ENCODE data around the gene TMPRSS5. TPM values are rescaled to one million over a fixed set of nuclear protein-coding genes. Genes with fewer than 3 reads are reported as not detected.

The TMPRSS5 gene
- total and polyA plus RNA-seq, 2 of the 8 experiments (the other 6 are each of a cell fraction or from before 2014, with no cell fraction given) = 0.54 to 0.78 TPM

- no peak overlapping the region for H3K14ac ChIP-seq (ENCODE audit: insufficient read length)
- peaks cover 0 to 12% (median 5%) of the 10 kb centered on the region in 4 experiments; a peak in 5 of 7 replicates for H3K4me1 ChIP-seq (replicated peaks in 1 of 4; ENCODE audit: control insufficient read depth in 3 of 4, insufficient read depth in 4 of 4, low read length in 3 of 4)
- no peak overlapping the region for H2BK5ac ChIP-seq (ENCODE audit: low read depth, low read length)
- H2BK12ac ChIP-seq (ENCODE audit: low read depth, low read length) = no peak overlapping the region
- H3K4ac ChIP-seq (replicated peaks; ENCODE audit: insufficient read length, low read depth, low read length) = no peak overlapping the region
- H3K4me2 ChIP-seq (ENCODE audit: insufficient read depth in 1 of 2, low read depth in 2 of 2, low read length in 2 of 2) = no peak overlapping the region
- no peak overlapping the region for H2BK15ac ChIP-seq (ENCODE audit: low read length)
- H4K8ac ChIP-seq (ENCODE audit: extremely low read depth, insufficient read depth, low read length) = no peak overlapping the region
- no peak overlapping the region for H4K5ac ChIP-seq (ENCODE audit: insufficient read length, low read depth, low read length)
- no peaks in the 10 kb centered on the region; a peak in 1 of 8 replicates for H3K36me3 ChIP-seq (ENCODE audit: control insufficient read depth in 2 of 4, insufficient read depth in 4 of 4, low read length in 3 of 4)
- H3K9ac ChIP-seq (replicated peaks in 1 of 4; ENCODE audit: extremely low read depth in 1 of 4, low read depth in 3 of 4, low read length in 3 of 4) = no peak overlapping the region
- H3K79me2 ChIP-seq (ENCODE audit: control insufficient read depth in 1 of 2, insufficient read depth in 2 of 2, low read length in 2 of 2) = no peaks in the 10 kb centered on the region
- no peak overlapping the region for H2AK5ac ChIP-seq (ENCODE audit: low read depth, low read length)
- no peak overlapping the region for H2BK120ac ChIP-seq (replicated peaks; ENCODE audit: low read depth, low read length)
- H4K91ac ChIP-seq (replicated peaks; ENCODE audit: insufficient read length, low read length) = no peak overlapping the region
- TF ChIP-seq TEAD4 (IDR thresholded peaks at IDR 0.05; ENCODE audit: low read depth, low read length) = no peak
- no peak for TF ChIP-seq CEBPB (IDR thresholded peaks at IDR 0.05; ENCODE audit: low read depth, low read length)
- TF ChIP-seq, protein P1, sequence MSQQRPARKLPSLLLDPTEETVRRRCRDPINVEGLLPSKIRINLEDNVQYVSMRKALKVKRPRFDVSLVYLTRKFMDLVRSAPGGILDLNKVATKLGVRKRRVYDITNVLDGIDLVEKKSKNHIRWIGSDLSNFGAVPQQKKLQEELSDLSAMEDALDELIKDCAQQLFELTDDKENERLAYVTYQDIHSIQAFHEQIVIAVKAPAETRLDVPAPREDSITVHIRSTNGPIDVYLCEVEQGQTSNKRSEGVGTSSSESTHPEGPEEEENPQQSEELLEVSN (IDR thresholded peaks at IDR 0.05) = no peak
- no peak for TF ChIP-seq EP300 (IDR thresholded peaks at IDR 0.05; ENCODE audit: borderline replicate concordance in 1 of 2, low read depth in 2 of 2, low read length in 2 of 2)
- TF ChIP-seq MAX (IDR thresholded peaks at IDR 0.05) = no peak
- TF ChIP-seq POLR2AphosphoS5 (IDR thresholded peaks at IDR 0.05; ENCODE audit: low read depth, low read length) = no peak
- TF ChIP-seq TCF12 (IDR thresholded peaks at IDR 0.05; ENCODE audit: low read depth, low read length) = no peak
- TF ChIP-seq HDAC2 (IDR thresholded peaks at IDR 0.05; ENCODE audit: borderline replicate concordance in 1 of 2, low read depth in 2 of 2, low read length in 2 of 2) = no peak
- no peak for TF ChIP-seq KDM1A (IDR thresholded peaks at IDR 0.05; ENCODE audit: borderline replicate concordance, low read length)
- TF ChIP-seq FOSL1 (IDR thresholded peaks at IDR 0.05; ENCODE audit: insufficient read depth, low read depth, low read length) = no peak
- TF ChIP-seq MAFK (IDR thresholded peaks at IDR 0.05; ENCODE audit: low read depth, low read length) = no peak
- no peak for TF ChIP-seq RNF2 (IDR thresholded peaks at IDR 0.05; ENCODE audit: borderline replicate concordance, low read depth, low read length, missing control alignments, poor library complexity, severe bottlenecking)
- no peak for TF ChIP-seq CBX8 (IDR thresholded peaks at IDR 0.05; ENCODE audit: borderline replicate concordance, low read depth, low read length)
- no peak overlapping the region for H3K27ac ChIP-seq (ENCODE audit: low read depth, low read length)
- no peak overlapping the region for H2BK20ac ChIP-seq (ENCODE audit: low read length)
- 91% methylated on average over 5 of the region's 5 CpGs; no CpG with 5 or more reads in 1 of the 2 experiments for WGBS, 2 experiments (ENCODE audit: extremely low coverage in 1 of 2, insufficient coverage in 1 of 2, insufficient read length in 1 of 2, insufficient replicate concordance in 2 of 2, low coverage in 1 of 2, low lambda C conversion rate in 2 of 2, missing lambda C conversion rate in 1 of 2)
- H3K18ac ChIP-seq (ENCODE audit: extremely low read depth, low read length) = no peak overlapping the region
- FAIRE-seq = no peak
- ChIA-PET POLR2A (ENCODE audit: partially characterized antibody) (no interaction called here), CTCF (ENCODE audit: partially characterized antibody) (no interaction called here)
- no peaks in the 10 kb centered on the region for H3K27me3 ChIP-seq (replicated peaks in 1 of 4; ENCODE audit: control insufficient read depth in 3 of 4, extremely low read depth in 1 of 4, insufficient read depth in 3 of 4, low read length in 3 of 4)
- H3K79me1 ChIP-seq (ENCODE audit: low read depth, low read length) = no peaks in the 10 kb centered on the region
- H2AFZ ChIP-seq (ENCODE audit: low read length) = no peak overlapping the region
- H4K20me1 ChIP-seq (replicated peaks in 1 of 2; ENCODE audit: control insufficient read depth in 1 of 2, insufficient read depth in 2 of 2, low read length in 2 of 2) = no peaks in the 10 kb centered on the region
- no peak overlapping the region for H3K56ac ChIP-seq (replicated peaks; ENCODE audit: insufficient read length, low read depth, low read length)
- H3K23me2 ChIP-seq (ENCODE audit: low read depth, low read length) = peaks cover 2% of the 10 kb centered on the region; the same call in 1 of the 2 replicates
- no peak overlapping the region for H3K23ac ChIP-seq (ENCODE audit: insufficient read length)
- no peaks in the 10 kb centered on the region for H3K9me3 ChIP-seq (ENCODE audit: insufficient read depth in 2 of 2, low read depth in 1 of 2, low read length in 1 of 2)
- no peak for DNase-seq (ENCODE audit: low read depth in 1 of 2, low spot score in 2 of 2)
- no peak overlapping the region for H3K4me3 ChIP-seq (ENCODE audit: extremely low read depth in 1 of 4, insufficient read depth in 2 of 4, low read depth in 3 of 4, low read length in 4 of 4)
These were observed 28.4 kb downstream of the TMPRSS5 start for GRCh38 chr11:113677685-113678084.
